Coronary artery (tissue), 2 donors: ENCODE measurements around the gene C17orf100.
"Not testable (repeated sequence)": the region's sequence is repeated elsewhere in the genome, so short reads cannot be mapped to it uniquely, and the experiment has no call there.

Experiments used
- DNase-seq: peaks from one replicate; pipeline ENCODE4 v3.0.0-alpha.2; 2017; ENCODE audit warnings: low spot score
- H3K27ac ChIP-seq, 2 donors: fragments of 200-600 bp; sonication (generic); one replicate each; pipeline ENCODE4 v1.5.1; 2016 to 2019
- H3K4me3 ChIP-seq: fragments of 200-600 bp; sonication (generic); 2 replicates; pipeline ENCODE4 v1.5.1; 2016; ENCODE audit warnings: mild to moderate bottlenecking, moderate library complexity
- CTCF ChIP-seq: fragments of 200-600 bp; sonication (generic); IDR thresholded peaks from one replicate; pipeline ENCODE4 v1.5.1; 2019; ENCODE audit warnings: antibody characterized with exemption

C17orf100 gene

GRCh38 chr17:6686026-6686425 is 34.5 kb downstream of the C17orf100 start:
- no peak for TF ChIP-seq CTCF
- no peak overlapping the region for H3K27ac ChIP-seq
- H3K4me3 ChIP-seq, result no peak overlapping the region
- DNase-seq, result no peak

DNA sequence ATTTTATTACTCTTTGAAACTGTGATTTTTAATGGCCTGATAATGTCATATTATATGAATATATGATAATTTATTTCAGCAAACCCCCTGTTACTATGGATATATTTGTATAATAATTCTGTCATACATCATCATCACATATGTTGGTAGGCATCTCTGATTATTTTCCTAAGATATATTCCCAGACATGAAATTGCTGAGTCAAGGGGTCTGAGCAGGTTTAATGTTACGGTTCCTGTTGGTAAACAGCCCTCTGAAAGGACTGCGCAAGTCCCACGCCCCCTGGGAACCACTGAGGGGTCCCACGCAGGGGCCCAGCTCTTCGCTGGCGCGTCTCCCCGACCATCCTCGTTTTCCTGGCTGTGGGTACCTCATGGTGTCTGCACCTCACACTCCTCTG is 37.4 kb downstream of the C17orf100 start:
- no peak for TF ChIP-seq CTCF
- Histone ChIP-seq H3K4me3 (no peak overlapping the region), H3K27ac (no peak overlapping the region)
- no peak for DNase-seq

DNA sequence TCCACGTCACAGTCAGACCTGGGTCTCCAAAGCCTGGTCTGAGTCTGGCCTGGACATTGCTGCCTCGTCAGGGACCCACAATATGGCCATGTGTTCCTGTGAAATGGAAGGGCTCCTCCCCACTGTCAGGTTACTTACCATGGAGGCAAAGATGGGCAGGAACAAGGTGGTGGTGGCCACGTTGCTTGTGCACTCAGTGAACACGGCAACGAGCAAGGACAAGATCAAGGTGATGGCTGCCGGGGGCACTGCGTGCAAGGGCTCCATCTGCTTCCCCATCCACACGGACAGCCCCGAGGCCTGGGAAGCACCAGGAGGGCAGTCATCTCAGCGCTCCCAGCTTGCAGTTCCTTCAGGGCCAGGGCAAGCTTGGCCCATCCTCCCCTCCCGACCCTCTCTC is 39.1 kb downstream of the C17orf100 start:
- no peak for DNase-seq
- no peak for TF ChIP-seq CTCF
- H3K4me3 ChIP-seq, result no peak overlapping the region
- no peak overlapping the region for H3K27ac ChIP-seq

DNA sequence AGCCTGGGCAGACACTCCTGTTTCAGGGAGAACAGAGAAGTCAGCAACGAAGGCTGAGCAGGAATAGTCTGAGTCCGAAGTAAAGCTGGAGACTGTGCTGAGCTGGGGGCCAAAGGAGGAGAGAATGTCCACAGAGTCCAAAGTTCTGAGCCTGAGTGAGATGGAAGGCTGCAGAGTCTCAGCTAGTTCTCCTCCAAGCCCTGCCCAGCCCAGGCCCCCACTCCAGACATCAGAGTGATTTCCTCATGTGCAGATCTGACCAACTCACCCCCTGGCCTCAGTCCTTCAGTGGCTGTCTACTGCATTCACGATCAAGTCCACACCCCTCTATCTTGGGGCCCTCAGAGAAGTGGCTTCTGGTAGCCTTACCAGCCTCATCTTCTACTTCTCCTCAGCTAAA is 40.0 kb downstream of the C17orf100 start:
- Histone ChIP-seq H3K27ac (no peak overlapping the region), H3K4me3 (no peak overlapping the region)
- no peak for DNase-seq
- TF ChIP-seq CTCF, result no peak

- not testable (repeated sequence) for H3K27ac ChIP-seq, H3K4me3 ChIP-seq, DNase-seq
Observed at GRCh38 chr17:6691958-6692357, 40.4 kb downstream of the C17orf100 start.

- no peak for DNase-seq
- no peak overlapping the region for H3K27ac ChIP-seq
- TF ChIP-seq CTCF, result no peak
- no peak overlapping the region for H3K4me3 ChIP-seq
Observed at GRCh38 chr17:6695051-6695450, 43.5 kb downstream of the C17orf100 start.

GRCh38 chr17:6695565-6695964 is 44.0 kb downstream of the C17orf100 start:
- Histone ChIP-seq H3K27ac (no peak overlapping the region), H3K4me3 (no peak overlapping the region)
- TF ChIP-seq CTCF, result no peak
- DNase-seq, result no peak

GRCh38 chr17:6696906-6697305 is 45.3 kb downstream of the C17orf100 start:
- no peak overlapping the region for H3K27ac ChIP-seq
- H3K4me3 ChIP-seq, result no peak overlapping the region
- no peak for DNase-seq
- TF ChIP-seq CTCF, result no peak
